Stimulated activated CD8-positive, alpha-beta memory T cell treated with anti-CD3 and anti-CD28 coated beads, Interleukin-7, amount 100 ng/mL, for 1 hour (primary cell): ENCODE measurements around the gene STIM1.

Experiments used
- DNase-seq, 2 donors: peaks; one replicate each; pipeline ENCODE4 v3.0.0-alpha.2; 2020; ENCODE audit warnings: low read depth in 2 of 2

STIM1 gene

DNA sequence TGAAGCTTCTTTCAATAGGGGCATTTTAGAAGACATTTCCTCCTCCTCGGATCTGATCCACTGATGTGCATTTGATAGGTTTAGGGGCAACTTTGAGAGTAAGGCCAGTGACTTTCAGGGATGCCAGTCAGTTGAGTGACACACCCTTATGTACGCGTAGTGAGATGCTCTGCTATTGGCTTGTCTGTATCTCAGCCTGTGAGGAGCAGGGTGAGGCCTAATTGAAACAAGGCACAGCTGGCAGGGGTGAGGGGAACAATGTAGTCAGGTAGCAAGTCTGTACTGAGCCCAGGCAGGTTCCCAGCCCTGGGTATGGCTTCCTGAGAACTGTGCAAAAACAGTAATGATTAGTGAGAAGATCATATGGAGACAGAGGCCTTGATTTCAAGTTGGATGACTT lies 61.5 kb downstream of the STIM1 start:
- no peak for DNase-seq

DNA sequence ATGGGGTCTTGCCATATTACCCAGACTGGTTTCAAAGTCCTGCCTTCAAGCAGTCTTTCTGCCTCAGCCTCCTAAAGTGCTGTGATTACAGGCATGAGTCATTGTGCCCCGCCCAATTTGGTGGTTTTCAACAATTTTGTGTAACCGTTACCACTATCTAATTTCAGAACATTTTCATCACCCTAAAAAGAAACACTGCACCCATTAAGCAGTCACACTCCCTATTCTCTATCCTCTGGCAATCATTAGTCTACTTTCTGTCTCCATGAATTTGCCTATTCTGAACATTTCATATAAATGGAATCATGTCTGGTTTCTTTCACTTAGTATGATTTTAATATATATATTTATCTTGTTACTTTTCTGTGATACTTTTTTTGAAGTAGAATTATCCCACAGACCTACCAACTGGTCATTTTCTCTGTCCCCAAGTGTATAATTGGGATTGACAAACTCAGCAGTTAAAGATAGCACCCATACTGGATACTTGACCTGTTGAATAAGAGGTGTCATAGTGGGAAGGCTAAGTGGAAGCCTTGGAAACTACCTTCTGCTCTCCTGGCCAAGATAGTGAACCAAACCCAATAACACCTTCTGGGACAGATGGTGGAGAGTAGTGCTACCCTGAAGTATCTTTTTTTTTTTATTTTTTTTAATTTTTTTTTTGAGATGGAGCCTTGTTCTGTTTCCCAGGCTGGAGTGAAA lies 64.8 kb downstream of the STIM1 start:
- peak; percentile 43 to 48 for DNase-seq

DNA sequence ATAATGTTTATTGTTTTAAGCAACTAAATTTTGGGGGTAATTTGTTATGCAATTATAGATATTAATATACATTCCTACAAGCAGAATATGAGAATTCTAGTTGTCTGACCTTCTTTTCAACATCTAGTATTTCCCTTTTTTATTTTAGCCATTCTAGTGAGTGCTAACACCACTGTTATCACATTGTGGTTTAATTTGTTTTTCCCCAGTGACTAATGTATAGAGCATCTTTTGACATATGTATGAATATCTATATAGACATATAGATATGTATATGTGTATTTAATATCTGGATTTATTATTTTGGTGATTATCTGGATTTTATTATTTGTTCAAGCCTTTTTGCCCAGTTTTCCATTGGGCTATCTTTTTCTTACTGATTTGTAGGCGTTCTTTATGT lies 66.6 kb downstream of the STIM1 start:
- no peak for DNase-seq

DNA sequence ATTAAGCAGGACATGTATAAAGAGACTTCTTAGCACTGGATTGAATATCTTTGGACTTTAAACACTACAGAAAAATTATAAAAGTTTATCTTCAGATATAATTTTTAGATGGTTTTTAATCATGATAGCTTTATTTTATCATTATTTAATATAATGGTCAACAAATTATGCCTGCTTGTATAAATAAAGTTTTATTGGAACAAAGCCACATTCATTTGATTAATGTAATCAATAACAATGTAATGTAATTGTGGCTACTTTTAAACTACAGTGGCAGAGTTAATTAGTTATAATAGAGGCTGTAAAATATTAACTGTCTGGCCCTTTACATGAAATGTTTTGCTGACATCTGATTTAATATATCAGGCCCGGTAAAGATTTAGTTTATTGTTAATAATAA lies 70.0 kb downstream of the STIM1 start:
- DNase-seq: no peak

DNA sequence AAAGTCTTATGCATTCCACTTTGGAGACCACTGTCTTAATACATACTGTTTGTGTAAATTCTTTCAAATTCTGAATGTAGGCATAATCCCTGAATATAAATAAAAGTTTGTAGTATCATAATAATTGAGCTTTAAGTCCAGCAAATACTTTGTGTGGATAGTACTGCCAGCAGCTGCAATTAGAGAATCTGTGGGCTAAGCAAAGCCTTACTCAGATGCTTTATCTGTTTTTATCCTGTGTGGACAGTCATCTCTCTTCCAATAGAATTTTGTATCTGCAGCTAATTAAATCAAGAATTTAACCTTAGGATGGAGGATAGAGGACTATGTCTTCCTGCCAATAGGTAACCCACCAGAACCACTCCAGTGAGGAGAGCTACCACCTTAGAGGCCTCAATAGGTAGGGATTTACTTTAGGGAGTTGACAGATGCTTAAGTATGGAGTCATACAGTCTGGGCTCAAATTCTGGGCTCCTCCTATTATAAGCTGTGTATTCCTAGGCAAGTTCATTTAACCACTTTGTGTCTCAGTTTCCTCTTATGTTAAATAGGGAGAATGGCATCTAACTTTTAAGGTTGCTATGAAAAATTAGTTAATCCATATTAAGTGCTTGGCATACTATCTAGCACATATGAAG lies 71.1 kb downstream of the STIM1 start:
- no peak for DNase-seq

DNA sequence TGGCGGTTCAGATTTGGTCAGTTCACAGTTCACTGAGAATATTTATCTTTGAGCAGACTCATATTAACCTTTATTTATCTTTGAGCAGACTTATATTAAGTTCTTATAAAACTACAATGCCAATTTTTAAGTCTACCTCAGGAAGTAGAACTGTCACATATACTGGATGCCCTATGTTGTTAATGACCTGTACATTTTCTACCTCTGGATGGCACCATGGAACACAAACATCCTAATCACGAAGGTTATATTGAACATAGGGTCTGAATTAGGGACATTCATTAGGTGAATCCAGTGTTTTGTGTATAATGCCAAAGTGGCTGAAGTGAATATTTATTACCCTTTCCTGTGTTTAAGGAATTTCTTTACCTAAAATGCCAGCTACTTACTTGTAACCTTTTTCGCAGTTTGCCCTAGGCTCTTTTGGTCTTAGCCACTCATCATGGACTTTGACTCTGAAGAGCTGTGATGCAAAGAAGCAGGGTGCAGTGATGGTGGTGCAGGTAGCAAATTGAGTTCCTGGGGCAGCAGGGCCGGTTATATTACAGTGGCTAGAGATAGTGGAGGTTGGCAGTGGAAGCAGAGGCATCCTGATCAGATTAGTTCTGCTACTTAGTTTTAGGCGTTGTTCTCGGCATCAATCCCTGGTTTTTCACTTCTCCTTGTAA lies 71.8 kb downstream of the STIM1 start:
- DNase-seq: no peak

DNA sequence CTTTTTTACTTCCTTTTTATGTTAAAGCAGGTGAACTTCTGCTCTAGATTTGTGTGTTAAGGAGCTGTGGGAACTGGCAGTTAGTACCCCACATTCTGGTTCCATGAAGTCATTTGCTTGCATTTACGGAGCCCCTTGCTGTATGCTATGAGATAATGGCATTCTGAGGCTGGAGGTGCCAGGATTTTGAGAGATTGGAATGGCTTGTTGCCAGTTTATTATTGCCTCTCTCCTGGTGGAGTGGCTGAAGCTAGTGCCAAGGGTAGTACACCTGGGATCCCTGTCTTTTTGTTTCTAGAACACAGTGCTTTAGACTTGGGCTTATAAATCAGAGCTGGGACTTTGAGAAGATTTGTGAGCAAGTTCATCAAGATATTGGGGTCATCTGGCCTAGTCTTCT lies 73.8 kb downstream of the STIM1 start:
- DNase-seq: no peak

DNA sequence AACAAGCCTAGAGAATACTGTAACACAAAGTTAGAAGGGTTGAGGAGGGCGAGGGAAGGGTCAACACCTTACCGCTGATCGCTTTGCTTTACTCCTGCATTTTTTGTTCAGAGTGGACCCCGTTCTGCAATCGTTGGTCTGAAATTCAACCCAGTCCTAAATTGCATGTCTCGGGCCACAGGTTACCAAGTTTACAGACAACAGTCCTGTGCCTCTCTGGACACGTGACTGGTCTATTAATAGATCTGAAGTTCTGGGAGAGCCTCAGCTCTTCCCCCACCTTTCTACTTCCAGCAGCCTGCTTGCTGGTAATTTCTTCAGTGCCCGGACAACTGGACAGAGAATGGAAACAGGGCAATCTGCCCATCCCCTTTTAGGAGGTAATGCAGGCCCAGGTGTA lies 74.2 kb downstream of the STIM1 start:
- no peak for DNase-seq

DNA sequence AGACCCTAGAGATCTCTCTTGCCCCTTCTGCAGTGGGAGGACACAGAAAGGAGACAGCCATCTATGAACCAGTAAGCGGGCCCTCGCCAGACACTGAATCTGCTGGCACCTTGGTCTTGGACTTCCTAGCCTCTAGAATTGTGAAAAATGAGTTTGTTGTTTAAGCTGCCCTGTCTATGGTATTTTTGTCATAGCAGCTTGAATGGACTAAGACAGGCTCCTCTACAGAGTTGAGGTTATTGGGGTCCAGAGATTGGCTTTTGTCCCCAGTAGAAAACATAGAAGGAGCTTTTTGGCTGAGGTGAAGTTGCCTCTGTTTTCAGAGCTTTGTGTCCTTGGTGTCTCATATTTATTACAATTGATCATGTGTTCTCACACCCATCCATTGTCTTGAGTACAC lies 77.2 kb downstream of the STIM1 start:
- no peak for DNase-seq

DNA sequence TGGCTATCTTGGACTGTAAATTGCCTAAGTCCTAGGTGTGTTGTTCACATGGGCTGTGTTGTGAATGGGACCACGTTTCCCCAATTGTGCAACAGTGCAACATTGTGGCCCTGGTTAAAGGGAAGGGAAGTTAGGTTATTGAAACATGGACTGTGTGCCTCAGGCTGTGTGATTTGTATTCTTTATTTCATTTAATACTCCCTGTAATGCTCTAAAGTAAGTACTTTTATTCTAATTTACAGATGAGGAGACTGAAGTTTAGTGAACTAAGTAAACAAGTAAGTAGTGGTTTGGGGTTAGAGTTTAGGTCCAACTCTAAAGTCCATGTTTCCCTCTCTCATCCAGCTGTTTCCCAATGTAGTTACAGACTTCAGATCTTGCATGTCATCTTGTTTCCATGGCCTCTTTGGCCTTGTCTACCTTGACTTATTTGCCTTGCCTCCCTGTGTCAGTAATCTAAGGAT lies 77.7 kb downstream of the STIM1 start:
- no peak for DNase-seq

DNA sequence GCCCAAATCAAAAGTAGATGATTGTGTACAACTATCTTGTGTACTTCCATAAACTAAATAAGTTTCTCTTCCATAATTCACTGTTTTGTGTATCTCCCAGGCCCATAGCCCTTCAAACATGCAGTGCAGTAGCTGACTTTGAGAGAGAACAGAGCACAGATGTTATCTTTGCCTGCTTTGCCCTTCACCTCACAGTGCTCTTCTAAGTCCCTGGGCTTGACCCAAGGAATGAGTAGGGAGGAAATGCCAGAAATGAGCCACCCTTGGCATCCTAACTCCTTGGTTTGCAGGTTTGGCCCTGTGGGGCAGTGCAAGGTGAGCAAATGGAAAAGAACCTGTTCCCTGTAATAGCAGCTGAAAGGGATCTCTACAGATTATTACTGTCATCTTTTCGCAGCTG lies 79.2 kb downstream of the STIM1 start:
- DNase-seq: no peak

DNA sequence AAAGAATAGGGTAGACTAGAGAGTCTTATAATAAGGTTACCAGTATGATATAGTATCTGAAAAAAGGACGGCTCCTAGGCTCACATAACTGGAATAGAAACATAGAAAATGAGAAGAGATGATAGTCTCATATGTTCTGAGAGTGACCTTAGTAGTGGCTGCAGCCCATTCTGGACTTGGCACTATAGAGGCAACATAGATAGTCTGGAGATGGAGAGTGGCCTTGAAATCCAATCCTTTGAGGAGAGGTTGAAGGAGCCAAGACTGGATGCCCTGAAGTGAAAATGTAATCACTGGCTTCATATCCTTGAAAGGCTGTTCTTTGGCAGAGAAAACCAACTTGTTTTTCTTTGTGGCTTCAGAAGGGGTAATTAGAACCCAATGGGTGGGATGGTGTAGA lies 81.1 kb downstream of the STIM1 start:
- no peak for DNase-seq

DNA sequence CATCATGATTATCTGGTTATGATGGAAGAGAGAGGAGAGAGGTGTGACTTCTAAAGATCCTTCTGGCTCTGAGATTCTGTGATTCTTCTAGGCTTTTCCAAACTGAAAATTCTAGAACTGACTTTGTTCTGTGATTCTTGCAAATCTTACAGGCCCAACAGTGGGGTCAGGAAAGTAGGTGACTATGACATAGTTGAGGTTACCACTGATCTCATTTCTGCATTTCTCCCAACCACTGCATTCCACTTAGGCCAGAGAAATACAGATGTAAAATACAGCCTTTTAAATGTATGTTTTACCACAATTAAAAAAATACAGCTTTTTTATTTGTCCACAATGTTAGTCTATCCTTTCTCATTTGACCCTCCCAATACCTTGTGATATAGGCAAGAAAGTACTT lies 83.7 kb downstream of the STIM1 start:
- no peak for DNase-seq

DNA sequence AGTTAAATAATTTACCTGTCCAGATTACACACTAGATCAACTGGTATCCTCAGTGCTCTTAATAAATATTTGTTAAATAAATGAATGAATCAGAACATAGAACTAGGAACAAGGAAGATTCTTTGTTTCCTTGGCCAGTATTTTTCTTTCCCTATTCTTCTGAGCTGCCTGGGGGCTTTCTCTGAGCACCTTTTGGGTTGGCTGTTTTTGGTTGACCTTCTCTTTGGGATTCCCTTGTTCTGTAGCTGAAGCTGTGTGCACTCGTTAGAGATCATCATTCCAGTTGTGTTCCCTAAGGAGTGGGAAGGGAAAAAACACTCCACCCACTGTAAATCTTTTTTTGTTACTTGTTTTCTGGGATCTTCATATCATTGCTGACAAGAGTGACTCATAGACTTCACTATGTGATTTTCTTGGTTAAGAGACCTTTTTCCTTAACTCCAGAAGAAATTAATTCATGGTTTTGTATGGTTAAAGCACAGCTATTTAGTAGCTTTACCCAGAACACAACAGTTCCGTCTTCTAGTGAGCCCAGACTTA lies 84.3 kb downstream of the STIM1 start:
- DNase-seq: no peak

DNA sequence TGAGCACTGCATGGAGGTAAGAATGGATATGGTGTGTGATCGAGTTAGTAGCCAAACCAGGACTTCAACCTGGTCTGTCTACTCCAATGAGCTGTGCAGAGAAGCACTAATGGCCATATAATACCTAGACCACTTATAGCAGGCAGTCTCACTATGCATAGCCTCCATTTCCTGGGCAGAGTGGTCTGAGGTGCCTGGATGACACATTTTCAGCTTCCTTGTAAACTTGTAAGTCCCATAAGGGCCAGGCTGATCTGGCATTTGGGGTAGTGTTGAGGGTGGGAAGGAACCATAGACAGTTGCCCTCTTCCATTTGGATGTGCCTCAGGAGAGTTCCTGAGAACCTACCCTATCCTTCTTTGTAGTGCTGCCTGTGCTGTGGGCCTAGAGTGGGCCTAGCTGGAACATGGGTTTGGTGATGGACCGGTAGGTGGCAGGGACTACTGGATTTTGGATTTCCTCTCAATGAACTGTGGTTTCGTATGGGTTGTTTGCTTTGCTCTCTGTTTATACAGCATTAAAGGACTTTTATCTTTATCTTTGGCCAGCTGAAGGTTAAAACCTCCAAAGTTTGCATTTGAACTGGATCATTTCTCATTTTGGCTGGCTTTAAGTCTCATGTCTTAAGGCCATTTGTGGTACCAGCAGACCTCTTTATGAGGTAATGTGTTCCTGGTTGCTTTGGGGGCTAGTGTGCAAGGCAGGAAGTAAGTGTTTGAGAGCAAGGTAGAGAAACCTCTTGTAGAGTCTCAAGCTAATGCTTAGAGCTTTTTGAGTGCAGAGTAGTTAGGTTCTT lies 86.9 kb downstream of the STIM1 start:
- DNase-seq: no peak

DNA sequence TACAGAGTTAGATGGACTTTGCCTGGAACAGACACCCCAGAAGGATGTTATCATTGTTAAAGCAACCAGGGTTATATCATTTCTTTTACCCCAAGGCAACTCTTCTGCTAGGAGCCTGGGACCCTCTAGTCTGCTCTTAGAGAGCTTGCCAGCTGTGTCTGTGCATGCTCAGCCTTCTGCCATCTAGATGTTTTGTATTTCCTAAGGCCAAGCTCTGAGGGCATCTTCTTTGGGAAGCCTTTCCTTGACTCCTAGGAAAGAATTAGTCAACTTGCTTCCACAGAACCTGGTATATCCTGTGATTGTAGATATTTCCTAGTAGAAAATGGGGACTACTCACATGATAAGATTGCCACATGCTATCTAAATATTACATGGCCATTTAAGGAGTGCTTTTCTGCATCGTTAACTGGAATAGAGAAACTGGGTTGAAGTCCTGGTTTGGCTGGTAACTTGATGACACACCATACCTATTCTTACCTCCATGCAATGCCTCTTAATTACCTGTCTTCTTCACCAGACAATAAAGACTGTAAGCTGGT lies 87.6 kb downstream of the STIM1 start:
- DNase-seq: no peak

DNA sequence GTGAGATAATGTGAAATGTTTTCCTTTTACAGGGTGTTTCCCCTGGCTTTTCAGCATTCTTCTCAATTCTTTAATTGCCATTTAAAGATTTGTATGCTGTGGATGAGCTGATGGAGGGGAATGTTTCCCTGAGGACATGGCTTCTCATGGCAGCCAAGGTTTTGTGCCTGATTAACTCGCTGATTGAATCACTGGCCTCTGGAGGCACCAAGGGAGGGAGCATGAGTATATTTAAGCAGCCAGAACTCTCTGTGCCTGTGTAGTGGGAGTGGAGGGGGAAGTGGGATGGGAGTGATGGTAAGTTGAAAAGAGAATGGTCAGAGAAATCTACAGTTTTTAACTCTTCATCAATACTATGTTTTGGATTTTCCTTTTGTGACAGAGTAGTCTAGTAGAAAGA lies 88.7 kb downstream of the STIM1 start:
- no peak for DNase-seq

DNA sequence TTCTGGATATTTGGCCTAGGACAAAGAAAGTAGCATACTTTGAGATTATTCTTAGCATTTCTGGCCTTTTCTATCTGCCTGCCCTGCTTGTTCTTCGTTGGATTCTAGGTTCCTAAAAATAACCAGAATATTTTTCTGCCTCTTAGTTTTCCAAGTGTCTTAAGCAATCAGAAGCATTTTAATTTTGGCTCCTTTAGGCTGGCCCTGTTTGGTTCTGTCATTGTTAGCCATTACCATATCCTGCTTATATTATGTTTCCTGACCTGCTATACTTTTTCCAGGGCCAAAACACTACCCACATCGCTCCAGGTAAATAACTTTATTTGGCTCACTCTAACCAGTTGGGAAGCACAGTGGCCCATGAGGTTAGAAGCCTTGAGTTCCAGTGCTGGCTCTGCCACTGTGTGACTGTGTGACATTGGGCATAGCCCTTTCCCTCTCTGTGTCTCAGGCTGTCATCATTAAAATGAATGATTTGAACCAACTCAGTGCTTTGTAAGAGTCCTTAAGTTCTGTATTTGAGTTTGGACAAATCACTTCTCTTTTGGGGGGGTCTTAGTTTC lies 91.1 kb downstream of the STIM1 start:
- DNase-seq: no peak

DNA sequence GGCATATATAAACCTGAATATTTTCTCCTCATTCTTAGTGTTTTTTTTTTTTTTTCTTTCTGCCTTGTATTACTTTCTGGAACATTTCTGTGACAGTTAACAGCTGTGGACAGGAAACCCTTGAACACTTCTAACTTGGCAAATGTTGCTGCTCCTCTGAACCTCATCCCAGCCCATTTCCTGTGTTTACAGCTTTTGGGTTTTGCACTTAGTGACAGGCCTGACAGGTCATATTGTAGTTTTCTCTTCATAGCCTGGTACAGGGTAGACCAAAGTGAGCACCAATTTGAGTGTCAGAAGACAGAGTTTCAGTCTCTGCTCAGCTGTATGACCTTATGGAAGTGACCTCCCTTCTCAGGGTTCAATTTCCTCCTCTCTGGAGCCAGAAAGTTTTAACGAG lies 91.6 kb downstream of the STIM1 start:
- DNase-seq: peak; percentile 22 to 23

DNA sequence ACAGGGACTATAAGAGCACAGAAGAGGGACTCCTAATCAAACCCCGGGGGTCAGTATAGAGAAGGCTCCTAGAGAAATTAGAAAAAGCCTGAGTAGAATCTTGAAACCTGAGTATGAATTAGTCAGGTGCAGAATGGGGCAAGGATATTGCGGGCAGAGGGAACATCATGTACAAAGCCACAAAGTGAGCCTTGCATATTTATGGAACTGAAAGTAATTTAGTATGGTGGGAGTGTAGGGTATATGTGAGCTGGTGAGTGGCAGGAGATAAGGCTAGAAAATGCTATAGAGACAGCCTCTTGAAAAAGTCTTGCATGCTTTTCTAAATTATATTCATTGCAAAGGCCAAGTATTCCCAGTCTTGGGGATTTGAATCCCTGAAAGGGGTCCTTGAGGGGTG lies 93.7 kb downstream of the STIM1 start:
- no peak for DNase-seq

DNA sequence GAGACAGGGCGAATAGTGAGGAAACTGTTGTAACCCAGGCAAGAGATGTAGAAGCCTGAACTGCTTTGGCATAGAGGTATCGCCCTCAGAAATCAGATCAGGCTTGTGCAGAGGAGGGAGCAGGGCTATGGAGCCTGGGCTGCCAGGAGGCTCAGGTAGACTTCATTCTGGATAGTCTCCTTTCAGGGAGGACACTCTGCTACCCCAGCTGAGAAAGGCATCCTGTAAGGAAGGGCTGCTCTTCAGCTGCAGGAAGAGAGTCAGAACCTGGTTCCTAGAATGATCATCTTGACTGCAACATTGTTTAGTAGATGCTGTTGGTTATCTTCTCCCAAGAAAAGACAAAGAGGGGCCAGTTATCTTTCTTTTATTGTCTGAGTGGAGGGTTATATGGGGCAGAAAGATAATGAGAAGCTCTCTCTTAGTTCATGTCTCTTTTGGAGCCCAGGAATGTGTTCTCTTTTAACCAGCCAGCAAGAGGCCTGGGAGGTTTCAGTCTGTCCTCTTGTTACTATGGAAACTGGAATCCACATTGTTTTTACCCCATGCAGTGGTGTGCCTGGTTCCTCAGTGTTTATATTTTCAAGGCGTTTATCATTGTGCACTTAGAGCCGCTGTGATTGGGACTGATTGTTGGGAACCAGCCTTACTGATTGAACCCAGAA lies 95.7 kb downstream of the STIM1 start:
- DNase-seq: no peak
